GM23248 (cell line): ENCODE data around the gene COL4A4.

Experiments used
- EZH2 ChIP-seq: fragments of 200-600 bp; sonication (generic); IDR thresholded peaks from 2 replicates; pipeline ENCODE4 v1.6.1; 2018; ENCODE audit warnings: antibody characterized with exemption, mild to moderate bottlenecking; ENCODE audit not compliant: insufficient read depth, poor library complexity, severe bottlenecking
- EZH2phosphoT487 ChIP-seq: fragments of 200-600 bp; sonication (generic); IDR thresholded peaks from 2 replicates; pipeline ENCODE4 v1.6.1; 2018; ENCODE audit warnings: antibody characterized with exemption, moderate library complexity, mild to moderate bottlenecking, low read depth; ENCODE audit not compliant: insufficient read depth

DNA sequence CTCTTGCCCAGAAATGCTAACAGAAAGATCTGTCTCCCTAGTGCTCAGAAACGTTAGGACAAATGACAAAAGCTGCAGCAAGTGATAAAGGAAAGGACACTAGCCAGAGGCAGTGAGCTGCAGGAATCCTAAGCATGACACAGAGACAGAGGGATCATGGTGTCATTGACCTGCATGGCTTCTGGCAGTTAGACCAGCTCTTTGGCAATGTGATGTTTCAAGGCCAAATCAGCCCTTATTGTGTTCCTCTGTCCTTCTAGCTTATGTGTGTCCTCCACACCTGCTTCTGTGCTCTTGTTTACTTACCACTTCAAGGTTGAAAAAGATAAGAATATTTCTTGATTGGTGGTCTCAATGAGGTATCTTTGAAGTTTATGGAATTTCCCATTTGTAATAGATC lies 207.3 kb downstream of the COL4A4 start:
- TF ChIP-seq EZH2phosphoT487 (no peak), EZH2 (no peak)
